ENCODE data around the gene LCE2B. TPM values are rescaled to one million over a fixed set of nuclear protein-coding genes. Genes with fewer than 3 reads are reported as not detected.
"Not testable (repeated sequence)": the region's sequence is repeated elsewhere in the genome, so short reads cannot be mapped to it uniquely, and the experiment has no call there.

The LCE2B gene
- total and polyA plus RNA-seq, 7 experiments from 2014 or later = not detected

DNA sequence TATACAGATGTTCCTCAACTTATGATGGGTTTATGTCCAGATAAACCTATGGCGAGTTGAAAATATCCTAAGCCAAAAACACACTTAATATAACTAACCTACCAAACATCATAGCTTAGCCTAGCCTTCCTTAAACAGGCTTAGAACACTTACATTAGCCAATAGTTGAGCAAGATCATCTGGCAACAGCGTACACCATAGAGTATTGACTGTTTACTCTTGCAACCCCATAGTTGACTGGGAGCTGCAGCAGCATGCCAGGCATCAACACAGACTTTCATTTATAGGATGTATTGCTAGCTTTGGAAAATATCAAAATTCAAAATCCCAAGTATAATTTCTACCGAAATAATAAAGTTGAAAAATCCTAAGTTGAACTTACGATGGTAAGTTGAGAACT lies 28.2 kb upstream of the LCE2B start:
- ChIA-PET CTCF (no interaction called here), POLR2A (no interaction called here)
- intact Hi-C loops (cut with micrococcal nuclease) = no loop called here
- Mint-ChIP-seq H3K36me3 (no peaks in the 10 kb centered on the region), H3K9me3 (no peaks in the 10 kb centered on the region), H3K4me3 (no peak overlapping the region), H3K4me1 (peaks cover 0 to 4% (median 0%) of the 10 kb centered on the region in 7 donors), H3K27me3 (peaks cover 8 to 20% (median 14%) of the 10 kb centered on the region in 5 donors), H3K27ac (no peak overlapping the region)
- Histone ChIP-seq H3K4me3 (ENCODE audit: low read length) (no peak overlapping the region), H3K36me3 (ENCODE audit: control insufficient read depth in 2 of 3, insufficient read depth in 3 of 3, low read length in 3 of 3) (no peaks in the 10 kb centered on the region), H3K27me3 (ENCODE audit: control insufficient read depth in 2 of 2, insufficient read depth in 2 of 2, low read length in 2 of 2) (no peaks in the 10 kb centered on the region), H3K27ac (ENCODE audit: low read depth, low read length) (no peak overlapping the region), H3K9me3 (ENCODE audit: control insufficient read depth in 2 of 3, low read length in 3 of 3) (no peaks in the 10 kb centered on the region), H3K4me1 (ENCODE audit: control insufficient read depth in 2 of 2, insufficient read depth in 2 of 2, low read length in 2 of 2) (no peaks in the 10 kb centered on the region)
- no peak for ATAC-seq
- no peak for DNase-seq

DNA sequence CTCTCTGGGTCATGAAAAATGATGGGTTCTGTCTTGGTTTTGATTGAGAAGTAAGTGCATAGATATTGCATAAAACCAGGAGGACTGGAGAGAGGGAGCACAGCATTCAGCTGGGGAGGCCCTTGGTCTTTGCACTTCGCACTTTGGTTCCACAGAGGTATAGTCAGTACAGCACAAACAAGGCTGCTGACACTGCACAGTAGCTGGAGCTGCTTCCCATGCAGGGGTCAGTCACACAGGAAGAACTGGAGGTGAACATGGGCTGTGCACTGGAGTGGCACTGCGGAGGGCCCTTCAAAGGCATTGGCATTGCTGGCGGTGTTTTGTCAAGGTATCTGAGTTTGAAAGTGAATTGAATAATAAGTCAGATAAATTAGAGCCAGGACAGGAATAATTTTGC lies 27.3 kb upstream of the LCE2B start:
- Mint-ChIP-seq H3K4me3 (no peak overlapping the region), H3K4me1 (peaks cover 0 to 4% (median 0%) of the 10 kb centered on the region in 7 donors), H3K36me3 (no peaks in the 10 kb centered on the region), H3K27ac (no peak overlapping the region), H3K27me3 (peaks cover 9 to 20% (median 16%) of the 10 kb centered on the region in 5 donors), H3K9me3 (no peaks in the 10 kb centered on the region)
- no peaks in the 10 kb centered on the region for H3K9me3 ChIP-seq (ENCODE audit: control insufficient read depth in 2 of 3, low read length in 3 of 3)
- ATAC-seq (no peak), DNase-seq (no peak)
- CTCF ChIA-PET = interaction anchor here (0.7 kb wide), 1 partner anchor 632 kb away, joined by 4 read pairs; no protein-coding TSS in a partner anchor
- intact Hi-C loops (cut with micrococcal nuclease) = no loop called here
- H3K4me3 ChIP-seq (ENCODE audit: low read length) = no peak overlapping the region
- no peak overlapping the region for H3K27ac ChIP-seq (ENCODE audit: low read depth, low read length)
- H3K27me3 ChIP-seq (ENCODE audit: control insufficient read depth in 2 of 2, insufficient read depth in 2 of 2, low read length in 2 of 2) = no peaks in the 10 kb centered on the region
- H3K36me3 ChIP-seq (ENCODE audit: control insufficient read depth in 2 of 3, insufficient read depth in 3 of 3, low read length in 3 of 3) = no peaks in the 10 kb centered on the region
- POLR2A ChIA-PET = no interaction called here
- no peaks in the 10 kb centered on the region for H3K4me1 ChIP-seq (ENCODE audit: control insufficient read depth in 2 of 2, insufficient read depth in 2 of 2, low read length in 2 of 2)

DNA sequence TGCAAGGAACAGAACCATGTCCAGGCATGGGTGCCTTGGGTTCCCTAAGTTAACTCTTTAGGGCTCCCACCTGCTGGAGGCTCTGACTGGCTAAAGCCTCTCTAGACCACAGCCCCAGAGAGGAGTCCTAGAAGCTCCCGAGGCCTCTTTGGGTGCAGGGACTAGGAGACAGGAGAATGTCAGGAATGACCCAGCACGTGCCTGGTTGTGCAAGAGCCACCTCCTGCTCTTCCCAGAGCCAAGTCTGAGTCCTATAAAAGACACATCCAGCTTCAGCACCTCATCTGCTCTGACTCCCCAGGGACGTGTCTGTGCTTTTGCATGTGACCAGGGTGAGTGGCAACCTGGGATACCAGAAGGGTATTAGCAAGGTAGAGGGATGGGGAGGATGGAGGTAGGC lies 22.8 kb upstream of the LCE2B start, which contains the start of gene LCE2D:
Gene LCE2D, plus strand, starts transcription at position 283 of the 400 bp plus-strand sequence. CDS start 726 bp downstream, outside the sequence.
- DNase-seq = no peak
- intact Hi-C loops (cut with micrococcal nuclease) = no loop called here
- ChIA-PET CTCF (no interaction called here), POLR2A (no interaction called here)
- H3K9me3 Mint-ChIP-seq = no peaks in the 10 kb centered on the region
- H3K4me1 ChIP-seq (ENCODE audit: control insufficient read depth in 2 of 2, insufficient read depth in 2 of 2, low read length in 2 of 2) = no peaks in the 10 kb centered on the region
- no peak within 1 kb of the TSS for H3K27ac ChIP-seq (ENCODE audit: low read depth, low read length)
- H3K36me3 Mint-ChIP-seq = no peaks in the 10 kb centered on the region
- H3K27me3 ChIP-seq (ENCODE audit: control insufficient read depth in 2 of 2, insufficient read depth in 2 of 2, low read length in 2 of 2) = no peaks in the 10 kb centered on the region
- peaks cover 2 to 38% (median 23%) of the 10 kb centered on the region in 5 donors for H3K27me3 Mint-ChIP-seq
- no peaks in the 10 kb centered on the region for H3K9me3 ChIP-seq (ENCODE audit: control insufficient read depth in 2 of 3, low read length in 3 of 3)
- H3K4me3 ChIP-seq (ENCODE audit: low read length) = no peak within 1 kb of the TSS
- H3K4me1 Mint-ChIP-seq = no peaks in the 10 kb centered on the region
- H3K27ac Mint-ChIP-seq = no peak within 1 kb of the TSS
- H3K36me3 ChIP-seq (ENCODE audit: control insufficient read depth in 2 of 3, insufficient read depth in 3 of 3, low read length in 3 of 3) = no peaks in the 10 kb centered on the region
- no peak within 1 kb of the TSS for H3K4me3 Mint-ChIP-seq
- ATAC-seq = no peak

DNA sequence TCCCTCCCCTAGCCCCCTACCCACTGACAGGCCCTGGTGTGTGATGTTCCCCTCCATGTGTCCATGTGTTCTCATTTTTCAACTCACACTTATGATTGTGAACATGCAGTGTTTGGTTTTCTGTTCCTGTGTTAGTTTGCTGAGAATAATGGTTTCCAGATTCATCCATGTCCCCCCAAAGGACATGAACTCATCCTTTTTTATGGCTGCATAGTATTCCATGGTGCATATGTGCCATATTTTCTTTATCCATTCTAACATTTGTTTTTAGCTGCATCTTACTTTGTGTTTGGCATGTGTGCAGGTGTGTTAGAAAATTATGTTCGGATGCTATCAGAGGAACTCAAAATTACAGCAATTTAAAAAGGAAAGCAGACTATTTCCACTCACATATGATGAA lies 19.8 kb upstream of the LCE2B start:
- CTCF ChIA-PET; H3K36me3 ChIP-seq (ENCODE audit: control insufficient read depth in 2 of 3, insufficient read depth in 3 of 3, low read length in 3 of 3); ATAC-seq; DNase-seq; H3K27ac ChIP-seq (ENCODE audit: low read depth, low read length); H3K4me1 ChIP-seq (ENCODE audit: control insufficient read depth in 2 of 2, insufficient read depth in 2 of 2, low read length in 2 of 2); H3K9me3 ChIP-seq (ENCODE audit: control insufficient read depth in 2 of 3, low read length in 3 of 3); H3K4me1 Mint-ChIP-seq; H3K4me3 Mint-ChIP-seq; POLR2A ChIA-PET; H3K36me3 Mint-ChIP-seq; H3K9me3 Mint-ChIP-seq; H3K27me3 ChIP-seq (ENCODE audit: control insufficient read depth in 2 of 2, insufficient read depth in 2 of 2, low read length in 2 of 2); H3K4me3 ChIP-seq (ENCODE audit: low read length); H3K27ac Mint-ChIP-seq; intact Hi-C loops (cut with micrococcal nuclease): not testable (repeated sequence)
- H3K27me3 Mint-ChIP-seq = peaks cover 2 to 51% (median 32%) of the 10 kb centered on the region in 5 donors

DNA sequence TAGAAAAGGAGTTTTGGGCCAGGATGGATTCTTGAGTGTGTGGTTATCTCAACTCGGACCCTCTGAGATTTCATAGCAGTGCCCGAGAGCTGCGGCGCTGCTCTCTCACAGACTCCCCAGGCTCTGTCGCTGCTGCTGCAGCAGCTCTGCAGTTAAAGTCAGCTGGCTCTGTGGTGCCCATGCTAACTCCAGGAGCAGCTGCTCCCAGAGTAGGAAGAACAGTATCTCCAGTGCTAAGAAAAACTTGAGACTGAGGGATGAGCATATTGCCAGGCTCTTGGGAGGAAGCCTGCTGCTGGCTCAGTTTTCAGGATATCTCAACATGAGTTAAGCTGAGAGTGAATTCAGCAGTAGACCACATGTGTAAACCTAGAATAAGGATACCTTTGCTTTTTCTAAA lies 18.3 kb upstream of the LCE2B start:
- ChIA-PET CTCF (no interaction called here), POLR2A (no interaction called here)
- Mint-ChIP-seq H3K27me3 (peaks cover 2 to 48% (median 32%) of the 10 kb centered on the region in 5 donors), H3K27ac (no peak overlapping the region), H3K4me1 (no peaks in the 10 kb centered on the region), H3K36me3 (no peaks in the 10 kb centered on the region), H3K4me3 (no peak overlapping the region), H3K9me3 (peaks cover 0 to 4% (median 0%) of the 10 kb centered on the region in 11 donors)
- no peaks in the 10 kb centered on the region for H3K4me1 ChIP-seq (ENCODE audit: control insufficient read depth in 2 of 2, insufficient read depth in 2 of 2, low read length in 2 of 2)
- H3K36me3 ChIP-seq (ENCODE audit: control insufficient read depth in 2 of 3, insufficient read depth in 3 of 3, low read length in 3 of 3) = no peaks in the 10 kb centered on the region
- H3K27ac ChIP-seq (ENCODE audit: low read depth, low read length) = no peak overlapping the region
- intact Hi-C loops (cut with micrococcal nuclease) = no loop called here
- H3K9me3 ChIP-seq (ENCODE audit: control insufficient read depth in 2 of 3, low read length in 3 of 3) = no peaks in the 10 kb centered on the region
- H3K4me3 ChIP-seq (ENCODE audit: low read length) = no peak overlapping the region
- ATAC-seq (no peak), DNase-seq (no peak)
- no peaks in the 10 kb centered on the region for H3K27me3 ChIP-seq (ENCODE audit: control insufficient read depth in 2 of 2, insufficient read depth in 2 of 2, low read length in 2 of 2)

DNA sequence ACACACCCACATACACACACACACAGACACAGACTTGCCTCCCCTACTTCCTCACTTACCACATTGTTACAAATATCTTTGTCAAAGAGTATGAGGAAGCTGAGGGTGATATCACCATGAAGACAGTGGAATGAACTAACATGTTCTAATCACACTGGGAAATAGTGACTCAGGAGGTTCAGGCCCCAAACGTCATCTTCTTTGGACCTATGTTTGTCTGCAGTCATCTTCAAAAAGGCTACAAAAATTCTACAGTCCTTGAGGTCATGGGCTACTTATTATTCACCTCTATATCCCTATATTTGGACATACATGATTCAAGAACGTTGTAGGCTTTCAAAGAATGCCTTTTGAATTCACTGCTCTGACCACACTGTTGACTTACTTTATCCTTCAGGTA lies 12.9 kb upstream of the LCE2B start:
- Histone ChIP-seq H3K9me3 (ENCODE audit: control insufficient read depth in 2 of 3, low read length in 3 of 3) (no peaks in the 10 kb centered on the region), H3K36me3 (ENCODE audit: control insufficient read depth in 2 of 3, insufficient read depth in 3 of 3, low read length in 3 of 3) (no peaks in the 10 kb centered on the region), H3K27ac (ENCODE audit: low read depth, low read length) (no peak overlapping the region), H3K4me1 (ENCODE audit: control insufficient read depth in 2 of 2, insufficient read depth in 2 of 2, low read length in 2 of 2) (no peaks in the 10 kb centered on the region), H3K4me3 (ENCODE audit: low read length) (no peak overlapping the region), H3K27me3 (ENCODE audit: control insufficient read depth in 2 of 2, insufficient read depth in 2 of 2, low read length in 2 of 2) (no peaks in the 10 kb centered on the region)
- CTCF ChIA-PET = interaction anchor here (0.7 kb wide), 1 partner anchor 12 kb away, joined by 7 read pairs; no protein-coding TSS in a partner anchor
- Mint-ChIP-seq H3K9me3 (peaks cover 0 to 4% (median 0%) of the 10 kb centered on the region in 11 donors), H3K4me1 (no peaks in the 10 kb centered on the region), H3K27me3 (peaks cover under 1 to 37% (median 32%) of the 10 kb centered on the region in 5 donors), H3K4me3 (no peak overlapping the region), H3K36me3 (no peaks in the 10 kb centered on the region), H3K27ac (no peak overlapping the region)
- intact Hi-C loops (cut with micrococcal nuclease) = no loop called here
- ATAC-seq = no peak
- no peak for DNase-seq
- POLR2A ChIA-PET = no interaction called here

DNA sequence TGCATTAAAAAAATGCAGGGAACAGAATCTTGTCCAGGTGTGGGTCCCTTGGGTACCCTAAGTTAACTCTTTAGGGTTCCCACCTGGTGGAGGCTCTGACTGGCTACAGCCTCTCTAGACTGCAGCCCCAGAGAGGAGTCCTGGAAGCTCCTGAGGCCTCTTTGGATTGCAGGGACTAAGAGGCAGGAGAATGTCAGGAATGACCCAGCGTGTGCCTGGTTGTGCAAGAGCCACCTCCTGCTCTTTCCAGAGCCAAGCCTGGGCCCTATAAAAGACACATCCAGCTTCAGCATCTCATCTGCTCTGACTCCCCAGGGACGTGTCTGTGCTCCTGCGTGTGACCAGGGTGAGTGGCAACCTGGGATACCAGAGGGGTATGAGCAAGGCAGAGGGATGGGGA lies 10.9 kb upstream of the LCE2B start, which contains the start of gene LCE2C:
Gene LCE2C, plus strand, starts transcription at position 297 of the 400 bp plus-strand sequence. CDS start 737 bp downstream, outside the sequence.
- not testable (repeated sequence) for ATAC-seq

More for the DNA sequence above, 10.9 kb upstream of the LCE2B start, which contains the start of gene LCE2C:
- H3K4me1 ChIP-seq (ENCODE audit: control insufficient read depth in 2 of 2, insufficient read depth in 2 of 2, low read length in 2 of 2); H3K36me3 Mint-ChIP-seq; H3K9me3 Mint-ChIP-seq; H3K27ac ChIP-seq (ENCODE audit: low read depth, low read length); H3K4me3 ChIP-seq (ENCODE audit: low read length); H3K36me3 ChIP-seq (ENCODE audit: control insufficient read depth in 2 of 3, insufficient read depth in 3 of 3, low read length in 3 of 3); H3K27me3 ChIP-seq (ENCODE audit: control insufficient read depth in 2 of 2, insufficient read depth in 2 of 2, low read length in 2 of 2); CTCF ChIA-PET; DNase-seq; H3K9me3 ChIP-seq (ENCODE audit: control insufficient read depth in 2 of 3, low read length in 3 of 3); H3K4me1 Mint-ChIP-seq; H3K4me3 Mint-ChIP-seq; POLR2A ChIA-PET; H3K27ac Mint-ChIP-seq; intact Hi-C loops (cut with micrococcal nuclease): not testable (repeated sequence)
- H3K27me3 Mint-ChIP-seq = peaks cover 3 to 39% (median 32%) of the 10 kb centered on the region in 5 donors
